Activated CD4-positive, alpha-beta T cell treated with anti-CD3 and anti-CD28 coated beads, Interleukin-2, amount 10 ng/mL, durations not matched to agents 7 days and 5 days (primary cell): ENCODE data around the gene SDCBP2. TPM values are rescaled to one million over a fixed set of nuclear protein-coding genes. Genes with fewer than 3 reads are reported as not detected.
"Not testable (repeated sequence)": the region's sequence is repeated elsewhere in the genome, so short reads cannot be mapped to it uniquely, and the experiment has no call there.

Experiments
- CTCF ChIA-PET: fragments of 350-600 bp; sonication (Branson Sonifier 250); formaldehyde crosslinking; loops from one replicate; lab custom pipeline; 2021; ENCODE audit warnings: antibody characterized with exemption; lab: Charles Lee
- POLR2A ChIA-PET: fragments of 350-600 bp; sonication (Branson Sonifier 250); formaldehyde crosslinking; loops from one replicate; lab custom pipeline; 2021; ENCODE audit warnings: antibody characterized with exemption; lab: Charles Lee
- DNase-seq: peaks from one replicate; pipeline ENCODE4 v3.0.0-alpha.2; 2020
- H3K27ac Mint-ChIP-seq: one replicate; pipeline ENCODE4 v1.8.0; 2021; ENCODE audit warnings: mild to moderate bottlenecking, moderate library complexity, mixed read lengths
- H3K27me3 Mint-ChIP-seq: one replicate; pipeline ENCODE4 v1.8.0; 2021; ENCODE audit warnings: mixed read lengths
- H3K36me3 Mint-ChIP-seq: one replicate; pipeline ENCODE4 v1.8.0; 2021; ENCODE audit warnings: low read depth, mixed read lengths
- H3K4me1 Mint-ChIP-seq: one replicate; pipeline ENCODE4 v1.8.0; 2021; ENCODE audit warnings: mixed read lengths
- H3K4me3 Mint-ChIP-seq: one replicate; pipeline ENCODE4 v1.8.0; 2021; ENCODE audit warnings: mild to moderate bottlenecking, moderate library complexity, mixed read lengths
- H3K9me3 Mint-ChIP-seq: one replicate; pipeline ENCODE4 v1.8.0; 2021; ENCODE audit warnings: mixed read lengths
- total RNA-seq, 2 experiments: library from RNA; stranded (reverse); gene quantifications; one replicate each; pipeline ENCODE4 v1.2.3, GENCODE V29; 2021

The SDCBP2 gene
- total RNA-seq, 2 experiments from 2014 or later: 1.4 to 2.2 TPM

GRCh38 chr20:1346315-1346969 lies 17.5 kb upstream of the SDCBP2 start:
- H3K27me3 Mint-ChIP-seq: no peaks in the 10 kb centered on the region
- peak overlapping the region; percentile 43 for H3K27ac Mint-ChIP-seq
- ChIA-PET POLR2A (no interaction called here), CTCF (interaction anchor here (1.7 kb wide), 1 partner anchor 21 kb away, joined by 3 read pairs; no protein-coding TSS in a partner anchor)
- DNase-seq: no peak
- H3K36me3 Mint-ChIP-seq: peaks cover 34% of the 10 kb centered on the region
- H3K4me3 Mint-ChIP-seq: no peak overlapping the region
- H3K4me1 Mint-ChIP-seq: peaks cover 28% of the 10 kb centered on the region
- peaks cover 24% of the 10 kb centered on the region for H3K9me3 Mint-ChIP-seq

GRCh38 chr20:1345756-1346093 lies 16.8 kb upstream of the SDCBP2 start:
- H3K27me3 Mint-ChIP-seq: no peaks in the 10 kb centered on the region
- CTCF ChIA-PET: interaction anchor here (1.2 to 2.0 kb wide), 3 partner anchors 13 to 45 kb away, joined by 3 to 5 read pairs (median 3); no protein-coding TSS in a partner anchor
- H3K27ac Mint-ChIP-seq: no peak overlapping the region
- no peak for DNase-seq
- POLR2A ChIA-PET: no interaction called here
- H3K4me3 Mint-ChIP-seq: no peak overlapping the region
- H3K9me3 Mint-ChIP-seq: peaks cover 23% of the 10 kb centered on the region
- H3K4me1 Mint-ChIP-seq: peaks cover 28% of the 10 kb centered on the region
- H3K36me3 Mint-ChIP-seq: peaks cover 28% of the 10 kb centered on the region

- Mint-ChIP-seq H3K4me1 (peaks cover 26% of the 10 kb centered on the region), H3K36me3 (peaks cover 23% of the 10 kb centered on the region), H3K27me3 (no peaks in the 10 kb centered on the region), H3K27ac (no peak overlapping the region), H3K9me3 (peaks cover 19% of the 10 kb centered on the region), H3K4me3 (no peak overlapping the region)
- CTCF ChIA-PET: interaction anchor here (1.2 to 2.0 kb wide), 3 partner anchors 13 to 44 kb away, joined by 3 to 5 read pairs (median 3); no protein-coding TSS in a partner anchor
- POLR2A ChIA-PET: interaction anchor here (1.1 kb wide), 1 partner anchor 19 kb away, joined by 4 read pairs; no protein-coding TSS in a partner anchor
- no peak for DNase-seq
These were observed 16.3 kb upstream of the SDCBP2 start for GRCh38 chr20:1345030-1345755.

GRCh38 chr20:1343446-1344124 lies 14.6 kb upstream of the SDCBP2 start:
- Mint-ChIP-seq H3K9me3 (peaks cover 11% of the 10 kb centered on the region), H3K36me3 (peaks cover 14% of the 10 kb centered on the region), H3K4me1 (peaks cover 26% of the 10 kb centered on the region)
- CTCF ChIA-PET: interaction anchor here (1.6 to 2.0 kb wide), 2 partner anchors 11 to 15 kb away, joined by 4 to 5 read pairs; partner anchors contain the start of gene SDCBP2
- not testable (repeated sequence) for H3K4me3 Mint-ChIP-seq, H3K27ac Mint-ChIP-seq, H3K27me3 Mint-ChIP-seq, DNase-seq
- POLR2A ChIA-PET: interaction anchor here (1.1 kb wide), 1 partner anchor 18 kb away, joined by 4 read pairs; no protein-coding TSS in a partner anchor

- POLR2A ChIA-PET: interaction anchor here (0.7 kb wide), 1 partner anchor 27 kb away, joined by 3 read pairs; no protein-coding TSS in a partner anchor
- H3K27me3 Mint-ChIP-seq: no peaks in the 10 kb centered on the region
- no peak for DNase-seq
- H3K36me3 Mint-ChIP-seq: peaks cover 2% of the 10 kb centered on the region
- H3K27ac Mint-ChIP-seq: no peak overlapping the region
- H3K4me3 Mint-ChIP-seq: no peak overlapping the region
- CTCF ChIA-PET: interaction anchor here (1.4 kb wide), 1 partner anchor 16 kb away, joined by 3 read pairs; no protein-coding TSS in a partner anchor
- H3K9me3 Mint-ChIP-seq: no peaks in the 10 kb centered on the region
- H3K4me1 Mint-ChIP-seq: peaks cover 31% of the 10 kb centered on the region
These were observed 12.8 kb upstream of the SDCBP2 start for GRCh38 chr20:1341561-1342265.

GRCh38 chr20:1338801-1339200 lies 9.9 kb upstream of the SDCBP2 start:
- H3K27ac Mint-ChIP-seq: no peak overlapping the region
- no peak overlapping the region for H3K4me3 Mint-ChIP-seq
- no peaks in the 10 kb centered on the region for H3K27me3 Mint-ChIP-seq
- DNase-seq: no peak
- H3K4me1 Mint-ChIP-seq: peaks cover 22% of the 10 kb centered on the region
- POLR2A ChIA-PET: no interaction called here
- peaks cover 2% of the 10 kb centered on the region for H3K36me3 Mint-ChIP-seq
- H3K9me3 Mint-ChIP-seq: no peaks in the 10 kb centered on the region
- CTCF ChIA-PET: no interaction called here

GRCh38 chr20:1338096-1338495 lies 9.2 kb upstream of the SDCBP2 start:
- peaks cover 21% of the 10 kb centered on the region for H3K4me1 Mint-ChIP-seq
- CTCF ChIA-PET: interaction anchor here (1.1 kb wide), 1 partner anchor 128 kb away, joined by 3 read pairs; the partner anchor contains the start of gene NSFL1C
- H3K27ac Mint-ChIP-seq: no peak overlapping the region
- no peaks in the 10 kb centered on the region for H3K27me3 Mint-ChIP-seq
- H3K9me3 Mint-ChIP-seq: no peaks in the 10 kb centered on the region
- DNase-seq: no peak
- peaks cover 9% of the 10 kb centered on the region for H3K36me3 Mint-ChIP-seq
- POLR2A ChIA-PET: no interaction called here
- H3K4me3 Mint-ChIP-seq: no peak overlapping the region

GRCh38 chr20:1337441-1337840 lies 8.5 kb upstream of the SDCBP2 start:
- Mint-ChIP-seq H3K27me3 (no peaks in the 10 kb centered on the region), H3K4me3 (no peak overlapping the region), H3K9me3 (no peaks in the 10 kb centered on the region), H3K36me3 (peaks cover 9% of the 10 kb centered on the region), H3K27ac (peak overlapping the region; percentile 68), H3K4me1 (peaks cover 27% of the 10 kb centered on the region)
- ChIA-PET CTCF (interaction anchor here (1.1 kb wide), 1 partner anchor 129 kb away, joined by 3 read pairs; the partner anchor contains the start of gene NSFL1C), POLR2A (no interaction called here)
- DNase-seq: no peak

GRCh38 chr20:1336699-1337367 lies 7.9 kb upstream of the SDCBP2 start:
- Mint-ChIP-seq H3K4me3 (no peak overlapping the region), H3K36me3 (peaks cover 13% of the 10 kb centered on the region), H3K27me3 (no peaks in the 10 kb centered on the region), H3K27ac (peak overlapping the region; percentile 51), H3K9me3 (no peaks in the 10 kb centered on the region), H3K4me1 (peaks cover 27% of the 10 kb centered on the region)
- DNase-seq: peak; percentile 7
- CTCF ChIA-PET: interaction anchor here (0.7 to 1.1 kb wide), 4 partner anchors 11 to 280 kb away, joined by 3 to 5 read pairs (median 3); partner anchors contain the start of gene NSFL1C
- POLR2A ChIA-PET: no interaction called here

GRCh38 chr20:1335961-1336698 lies 7.2 kb upstream of the SDCBP2 start:
- Mint-ChIP-seq H3K4me3 (no peak overlapping the region), H3K27me3 (no peaks in the 10 kb centered on the region), H3K27ac (peak overlapping the region; percentile 51), H3K4me1 (peaks cover 30% of the 10 kb centered on the region), H3K9me3 (no peaks in the 10 kb centered on the region), H3K36me3 (peaks cover 17% of the 10 kb centered on the region)
- ChIA-PET CTCF (interaction anchor here (0.7 to 1.0 kb wide), 4 partner anchors 10 to 281 kb away, joined by 3 to 5 read pairs (median 3); no protein-coding TSS in a partner anchor), POLR2A (no interaction called here)
- peak; percentile 4 for DNase-seq

GRCh38 chr20:1334761-1335160 lies 5.8 kb upstream of the SDCBP2 start:
- Mint-ChIP-seq H3K27me3 (no peaks in the 10 kb centered on the region), H3K36me3 (peaks cover 24% of the 10 kb centered on the region), H3K4me1 (peaks cover 42% of the 10 kb centered on the region), H3K9me3 (no peaks in the 10 kb centered on the region), H3K27ac (peak overlapping the region; percentile 5), H3K4me3 (no peak overlapping the region)
- POLR2A ChIA-PET: no interaction called here
- CTCF ChIA-PET: interaction anchor here (0.8 to 1.1 kb wide), 2 partner anchors 49 to 102 kb away, joined by 3 read pairs; no protein-coding TSS in a partner anchor
- DNase-seq: no peak
